GM12878 (cell line): ENCODE results near the gene TBCD.

Experiments used
- JUND ChIP-seq: IDR thresholded peaks from 2 replicates; pipeline ENCODE4 v1.6.1; 2012; ENCODE audit warnings: low read depth, mild to moderate bottlenecking, low read length, improper control_type of control experiment, moderate library complexity
- POLR2AphosphoS5 ChIP-seq: IDR thresholded peaks from 2 replicates; pipeline ENCODE4 v1.6.1; 2011; ENCODE audit warnings: mild to moderate bottlenecking, low read length, inconsistent platforms
- SRF ChIP-seq, 2 experiments: IDR thresholded peaks; 2 replicates each; pipeline ENCODE4 v1.6.1; 2011; ENCODE audit warnings: low read depth in 2 of 2, low read length in 2 of 2, mild to moderate bottlenecking in 1 of 2, moderate library complexity in 1 of 2
- ZNF384 ChIP-seq: IDR thresholded peaks from 2 replicates; pipeline ENCODE4 v1.6.1; 2012; ENCODE audit warnings: low read depth, mild to moderate bottlenecking, low read length, improper control_type of control experiment, borderline replicate concordance
- TF ChIP-seq, protein P1 (sequence below): IDR thresholded peaks from 2 replicates; pipeline ENCODE4 v1.6.1; 2011; ENCODE audit warnings: borderline replicate concordance, low read depth, mild to moderate bottlenecking, moderate library complexity, mixed read lengths, low read length; ENCODE audit not compliant: insufficient read depth; ENCODE audit errors: extremely low read length
- TF ChIP-seq, protein P2 (sequence below): IDR thresholded peaks from 2 replicates; pipeline ENCODE4 v1.6.1; 2012; ENCODE audit warnings: low read depth, low read length, improper control_type of control experiment
- TF ChIP-seq, protein P3 (sequence below), 3 experiments: IDR thresholded peaks in 2 of 3; conservative IDR thresholded peaks in 1 of 3; 2 replicates each; pipeline ENCODE4 v1.5.1; 2011; ENCODE audit warnings: low read depth in 3 of 3, low read length in 3 of 3, mild to moderate bottlenecking in 3 of 3, control low read depth in 2 of 3, moderate library complexity in 2 of 3, inconsistent platforms in 1 of 3, mixed read lengths in 1 of 3; ENCODE audit not compliant: control insufficient read depth in 2 of 3, insufficient read depth in 1 of 3; ENCODE audit errors: extremely low read depth in 1 of 3

DNA sequence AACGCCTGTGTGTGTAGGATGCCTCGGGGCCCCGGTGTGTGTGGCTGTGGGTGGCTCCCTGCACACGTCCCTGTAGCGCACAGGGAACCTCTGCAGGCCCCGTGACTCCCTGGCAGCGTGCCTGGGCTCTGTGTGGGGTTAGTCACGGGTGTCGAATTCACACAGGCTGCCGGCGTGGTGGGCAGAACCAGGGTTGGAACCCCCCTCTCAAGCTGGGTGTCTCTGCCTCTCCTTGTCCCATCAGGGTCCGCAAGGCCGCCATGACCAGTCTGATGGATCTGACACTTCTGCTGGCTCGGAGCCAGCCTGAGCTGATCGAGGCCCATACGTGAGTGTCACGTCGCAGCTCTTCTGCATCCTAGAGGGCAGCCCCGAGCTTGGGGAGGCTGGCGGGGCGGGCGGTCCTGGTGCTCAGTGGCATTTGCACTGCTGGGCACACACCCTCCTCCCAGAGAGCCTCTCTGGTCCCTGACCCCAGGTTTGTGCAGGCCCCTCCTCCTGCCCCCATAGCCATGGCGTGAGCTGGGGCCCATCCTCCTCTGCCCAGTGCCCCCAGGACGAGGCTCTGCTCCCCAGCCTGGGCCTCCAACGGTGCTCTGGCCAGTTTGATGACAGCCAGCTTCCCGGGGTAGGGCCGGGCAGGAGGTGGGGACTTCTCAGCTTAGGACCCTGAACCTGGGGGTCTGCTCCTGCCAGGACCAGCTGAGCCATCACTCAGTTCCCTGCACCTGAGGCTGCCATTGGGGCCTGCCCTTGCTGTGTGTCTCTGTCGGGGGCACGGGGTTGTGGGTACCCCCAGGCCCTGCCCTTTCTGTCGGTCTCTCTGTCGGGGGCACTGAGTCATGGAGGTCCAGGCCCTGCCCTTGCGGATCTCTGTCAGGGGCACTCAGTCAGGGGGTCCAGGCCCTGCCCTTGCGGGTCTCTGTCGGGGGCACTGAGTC, 176.1 kb downstream of the TBCD start:
- TF ChIP-seq SRF (IDR thresholded peaks at IDR 0.05; ENCODE audit: low read depth in 2 of 2, low read length in 2 of 2) = no peak
- TF ChIP-seq POLR2AphosphoS5 = no peak
- TF ChIP-seq, protein P1, sequence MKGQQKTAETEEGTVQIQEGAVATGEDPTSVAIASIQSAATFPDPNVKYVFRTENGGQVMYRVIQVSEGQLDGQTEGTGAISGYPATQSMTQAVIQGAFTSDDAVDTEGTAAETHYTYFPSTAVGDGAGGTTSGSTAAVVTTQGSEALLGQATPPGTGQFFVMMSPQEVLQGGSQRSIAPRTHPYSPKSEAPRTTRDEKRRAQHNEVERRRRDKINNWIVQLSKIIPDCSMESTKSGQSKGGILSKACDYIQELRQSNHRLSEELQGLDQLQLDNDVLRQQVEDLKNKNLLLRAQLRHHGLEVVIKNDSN = no peak
- TF ChIP-seq, protein P2, sequence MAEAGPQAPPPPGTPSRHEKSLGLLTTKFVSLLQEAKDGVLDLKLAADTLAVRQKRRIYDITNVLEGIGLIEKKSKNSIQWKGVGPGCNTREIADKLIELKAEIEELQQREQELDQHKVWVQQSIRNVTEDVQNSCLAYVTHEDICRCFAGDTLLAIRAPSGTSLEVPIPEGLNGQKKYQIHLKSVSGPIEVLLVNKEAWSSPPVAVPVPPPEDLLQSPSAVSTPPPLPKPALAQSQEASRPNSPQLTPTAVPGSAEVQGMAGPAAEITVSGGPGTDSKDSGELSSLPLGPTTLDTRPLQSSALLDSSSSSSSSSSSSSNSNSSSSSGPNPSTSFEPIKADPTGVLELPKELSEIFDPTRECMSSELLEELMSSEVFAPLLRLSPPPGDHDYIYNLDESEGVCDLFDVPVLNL = no peak
- TF ChIP-seq ZNF384 = no peak
- TF ChIP-seq, protein P3, sequence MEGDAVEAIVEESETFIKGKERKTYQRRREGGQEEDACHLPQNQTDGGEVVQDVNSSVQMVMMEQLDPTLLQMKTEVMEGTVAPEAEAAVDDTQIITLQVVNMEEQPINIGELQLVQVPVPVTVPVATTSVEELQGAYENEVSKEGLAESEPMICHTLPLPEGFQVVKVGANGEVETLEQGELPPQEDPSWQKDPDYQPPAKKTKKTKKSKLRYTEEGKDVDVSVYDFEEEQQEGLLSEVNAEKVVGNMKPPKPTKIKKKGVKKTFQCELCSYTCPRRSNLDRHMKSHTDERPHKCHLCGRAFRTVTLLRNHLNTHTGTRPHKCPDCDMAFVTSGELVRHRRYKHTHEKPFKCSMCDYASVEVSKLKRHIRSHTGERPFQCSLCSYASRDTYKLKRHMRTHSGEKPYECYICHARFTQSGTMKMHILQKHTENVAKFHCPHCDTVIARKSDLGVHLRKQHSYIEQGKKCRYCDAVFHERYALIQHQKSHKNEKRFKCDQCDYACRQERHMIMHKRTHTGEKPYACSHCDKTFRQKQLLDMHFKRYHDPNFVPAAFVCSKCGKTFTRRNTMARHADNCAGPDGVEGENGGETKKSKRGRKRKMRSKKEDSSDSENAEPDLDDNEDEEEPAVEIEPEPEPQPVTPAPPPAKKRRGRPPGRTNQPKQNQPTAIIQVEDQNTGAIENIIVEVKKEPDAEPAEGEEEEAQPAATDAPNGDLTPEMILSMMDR (IDR thresholded peaks at IDR 0.05 in 2 of 3, conservative IDR thresholded peaks at IDR 0.05 in 1 of 3; ENCODE audit: control insufficient read depth in 2 of 3, extremely low read depth in 1 of 3, insufficient read depth in 1 of 3, low read depth in 3 of 3, low read length in 3 of 3) = no peak
- TF ChIP-seq JUND = no peak
